Astrocyte (in vitro differentiated cells and primary cell): Measurements from ENCODE around the gene ARMCX2. TPM values are rescaled to one million over a fixed set of nuclear protein-coding genes. Genes with fewer than 3 reads are reported as not detected.

ENCODE experiments used
- DNase-seq: peaks from one replicate; pipeline ENCODE4 v3.0.0-alpha.2; 2010; ENCODE audit warnings: low read depth
- FAIRE-seq: peaks from 2 replicates; lab custom pipeline; 2011; peaks lifted over from hg19 to GRCh38; lab: Jason Lieb, UNC
- H2AFZ ChIP-seq: 2 replicates; pipeline ENCODE4 v1.6.0; 2012; ENCODE audit warnings: low read depth, low read length, inconsistent platforms
- H3K27ac ChIP-seq: 2 replicates; pipeline ENCODE4 v1.5.1; 2011; ENCODE audit warnings: low read depth, low read length, inconsistent platforms
- H3K27me3 ChIP-seq: 2 replicates; pipeline ENCODE4 v1.6.0; 2011; ENCODE audit warnings: low read length, inconsistent platforms; ENCODE audit not compliant: insufficient read depth
- H3K36me3 ChIP-seq: 2 replicates; pipeline ENCODE4 v1.5.1; 2011; ENCODE audit warnings: low read length, inconsistent platforms; ENCODE audit not compliant: insufficient read depth
- H3K4me1 ChIP-seq: 2 replicates; pipeline ENCODE4 v1.5.1; 2011; ENCODE audit warnings: low read length, inconsistent platforms; ENCODE audit not compliant: insufficient read depth
- H3K4me2 ChIP-seq: 2 replicates; pipeline ENCODE4 v1.6.0; 2012; ENCODE audit warnings: low read length, inconsistent platforms
- H3K4me3 ChIP-seq: 2 replicates; pipeline ENCODE4 v1.5.1; 2011; ENCODE audit warnings: low read depth, mild to moderate bottlenecking, low read length, inconsistent platforms; ENCODE audit not compliant: insufficient read depth
- H3K79me2 ChIP-seq: 2 replicates; pipeline ENCODE4 v1.6.0; 2012; ENCODE audit warnings: mild to moderate bottlenecking, low read length, inconsistent platforms; ENCODE audit not compliant: insufficient read depth
- H3K9ac ChIP-seq: 2 replicates; pipeline ENCODE4 v1.6.0; 2012; ENCODE audit warnings: mild to moderate bottlenecking, low read length, inconsistent platforms
- H3K9me3 ChIP-seq: 2 replicates; pipeline ENCODE4 v1.5.1; 2012; ENCODE audit warnings: low read depth, mild to moderate bottlenecking, low read length, inconsistent platforms; ENCODE audit not compliant: insufficient read depth
- H4K20me1 ChIP-seq: 2 replicates; pipeline ENCODE4 v1.6.0; 2012; ENCODE audit warnings: low read length, inconsistent platforms; ENCODE audit not compliant: insufficient read depth
- H3K27ac Mint-ChIP-seq: one replicate; pipeline ENCODE4 v1.8.0; 2021; ENCODE audit warnings: mild to moderate bottlenecking, mixed read lengths; ENCODE audit not compliant: unreplicated experiment
- H3K27me3 Mint-ChIP-seq: one replicate; pipeline ENCODE4 v1.8.0; 2021; ENCODE audit warnings: low read depth, mixed read lengths; ENCODE audit not compliant: unreplicated experiment
- H3K36me3 Mint-ChIP-seq: one replicate; pipeline ENCODE4 v1.8.0; 2021; ENCODE audit warnings: low read depth, mixed read lengths; ENCODE audit not compliant: unreplicated experiment
- H3K4me1 Mint-ChIP-seq: one replicate; pipeline ENCODE4 v1.8.0; 2021; ENCODE audit warnings: low read depth, mixed read lengths; ENCODE audit not compliant: unreplicated experiment
- H3K4me3 Mint-ChIP-seq: one replicate; pipeline ENCODE4 v1.8.0; 2021; ENCODE audit warnings: mild to moderate bottlenecking, moderate library complexity, mixed read lengths; ENCODE audit not compliant: unreplicated experiment
- H3K9me3 Mint-ChIP-seq: one replicate; pipeline ENCODE4 v1.8.0; 2021; ENCODE audit warnings: mild to moderate bottlenecking, mixed read lengths; ENCODE audit not compliant: unreplicated experiment
- EZH2 ChIP-seq: IDR thresholded peaks from 2 replicates; pipeline ENCODE4 v1.6.1; 2012; ENCODE audit warnings: mild to moderate bottlenecking, low read length, inconsistent platforms; ENCODE audit not compliant: insufficient read depth
- total RNA-seq: library from RNA; stranded (reverse); gene quantifications from 2 replicates; pipeline ENCODE4 v1.2.1, GENCODE V29; 2021
- TF ChIP-seq, protein P1 (sequence below): IDR thresholded peaks from 2 replicates; pipeline ENCODE4 v1.5.1; 2011; ENCODE audit warnings: low read depth, mild to moderate bottlenecking, inconsistent platforms, low read length, moderate library complexity; ENCODE audit not compliant: insufficient read depth

ARMCX2 gene
- total RNA-seq, 1 donor from 2014 or later, result 96.5 TPM

GRCh38 chrX:101617211-101618191, 42.1 kb downstream of the ARMCX2 start, which contains the start of gene ARMCX6:
ARMCX6 (minus strand) TSS chrX:101618000; CDS start chrX:101616620, 1,380 bp downstream.
- Histone ChIP-seq H3K4me1 (peaks cover 6% of the 10 kb centered on the region), H3K4me3 (peak within 1 kb of the TSS; percentile 81), H3K36me3 (no peaks in the 10 kb centered on the region), H4K20me1 (no peaks in the 10 kb centered on the region), H3K9ac (peak within 1 kb of the TSS; percentile 88), H3K9me3 (no peaks in the 10 kb centered on the region), H3K4me2 (peak within 1 kb of the TSS; percentile 95), H3K27me3 (no peaks in the 10 kb centered on the region), H3K79me2 (peaks cover 11% of the 10 kb centered on the region), H2AFZ (peak within 1 kb of the TSS; percentile 90), H3K27ac (peak within 1 kb of the TSS; percentile 68)
- no peaks in the 10 kb centered on the region for H3K36me3 Mint-ChIP-seq
- H3K27ac Mint-ChIP-seq, result peak within 1 kb of the TSS; percentile 86
- H3K27me3 Mint-ChIP-seq, result no peaks in the 10 kb centered on the region
- peak within 1 kb of the TSS; percentile 92 for H3K4me3 Mint-ChIP-seq
- FAIRE-seq (no peak), DNase-seq (peak; percentile 64)
- no peak for TF ChIP-seq EZH2
- TF ChIP-seq, protein P1, sequence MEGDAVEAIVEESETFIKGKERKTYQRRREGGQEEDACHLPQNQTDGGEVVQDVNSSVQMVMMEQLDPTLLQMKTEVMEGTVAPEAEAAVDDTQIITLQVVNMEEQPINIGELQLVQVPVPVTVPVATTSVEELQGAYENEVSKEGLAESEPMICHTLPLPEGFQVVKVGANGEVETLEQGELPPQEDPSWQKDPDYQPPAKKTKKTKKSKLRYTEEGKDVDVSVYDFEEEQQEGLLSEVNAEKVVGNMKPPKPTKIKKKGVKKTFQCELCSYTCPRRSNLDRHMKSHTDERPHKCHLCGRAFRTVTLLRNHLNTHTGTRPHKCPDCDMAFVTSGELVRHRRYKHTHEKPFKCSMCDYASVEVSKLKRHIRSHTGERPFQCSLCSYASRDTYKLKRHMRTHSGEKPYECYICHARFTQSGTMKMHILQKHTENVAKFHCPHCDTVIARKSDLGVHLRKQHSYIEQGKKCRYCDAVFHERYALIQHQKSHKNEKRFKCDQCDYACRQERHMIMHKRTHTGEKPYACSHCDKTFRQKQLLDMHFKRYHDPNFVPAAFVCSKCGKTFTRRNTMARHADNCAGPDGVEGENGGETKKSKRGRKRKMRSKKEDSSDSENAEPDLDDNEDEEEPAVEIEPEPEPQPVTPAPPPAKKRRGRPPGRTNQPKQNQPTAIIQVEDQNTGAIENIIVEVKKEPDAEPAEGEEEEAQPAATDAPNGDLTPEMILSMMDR, result peak; percentile 16
- no peaks in the 10 kb centered on the region for H3K9me3 Mint-ChIP-seq
- peaks cover 15% of the 10 kb centered on the region for H3K4me1 Mint-ChIP-seq

- Histone ChIP-seq H3K4me3 (no peak overlapping the region), H3K4me1 (no peaks in the 10 kb centered on the region), H4K20me1 (no peaks in the 10 kb centered on the region), H3K36me3 (no peaks in the 10 kb centered on the region), H3K9ac (no peak overlapping the region), H3K4me2 (no peak overlapping the region), H2AFZ (no peak overlapping the region), H3K79me2 (no peaks in the 10 kb centered on the region), H3K27me3 (no peaks in the 10 kb centered on the region), H3K27ac (no peak overlapping the region), H3K9me3 (no peaks in the 10 kb centered on the region)
- DNase-seq (no peak), FAIRE-seq (peak; percentile 26)
- no peak overlapping the region for H3K27ac Mint-ChIP-seq
- H3K27me3 Mint-ChIP-seq, result no peaks in the 10 kb centered on the region
- no peaks in the 10 kb centered on the region for H3K9me3 Mint-ChIP-seq
- no peaks in the 10 kb centered on the region for H3K36me3 Mint-ChIP-seq
- H3K4me1 Mint-ChIP-seq, result no peaks in the 10 kb centered on the region
- no peak for TF ChIP-seq EZH2
- TF ChIP-seq, protein P1, result no peak
- H3K4me3 Mint-ChIP-seq, result no peak overlapping the region
Measured at GRCh38 chrX:101605728-101606127, 53.9 kb downstream of the ARMCX2 start.

Other genes with a start within 250 kb of the ARMCX2 start
- 9.6 and 10.8 TPM in 2 replicates for gene ARMCX4, start 174.4 kb downstream of the ARMCX2 start, total RNA-seq
- gene ARMCX1, start 109.3 kb downstream of the ARMCX2 start, total RNA-seq, result 17.9 and 20.1 TPM in 2 replicates
- 68.0 and 71.2 TPM in 2 replicates for gene ARMCX6, start 41.9 kb downstream of the ARMCX2 start, total RNA-seq
- 108 and 109 TPM in 2 replicates for gene ARMCX3, start 36.7 kb downstream of the ARMCX2 start, total RNA-seq